AG08396 (cell line): ENCODE data around the gene GJB1.

Experiments used
- DNase-seq: peaks from one replicate; pipeline ENCODE4 v3.0.0; 2012; ENCODE audit warnings: low spot score, mixed read lengths

GJB1 gene

GRCh38 chrX:71215338-71215912 is 7.6 kb upstream of the GJB1 start:
- DNase-seq = no peak

- no peak for DNase-seq
These were observed 6.5 kb upstream of the GJB1 start for GRCh38 chrX:71216485-71216884.

GRCh38 chrX:71217298-71217697 is 5.7 kb upstream of the GJB1 start:
- no peak for DNase-seq

GRCh38 chrX:71221145-71221544 is 1.9 kb upstream of the GJB1 start:
- DNase-seq = no peak

GRCh38 chrX:71224098-71224708 is 1.2 kb downstream of the GJB1 start:
- DNase-seq = no peak

- no peak for DNase-seq
These were observed 2.0 kb downstream of the GJB1 start for GRCh38 chrX:71225009-71225408.

GRCh38 chrX:71225676-71226075 is 2.7 kb downstream of the GJB1 start:
- no peak for DNase-seq

- no peak for DNase-seq
These were observed 4.5 kb downstream of the GJB1 start for GRCh38 chrX:71227370-71228062.

- no peak for DNase-seq
These were observed 5.1 kb downstream of the GJB1 start for GRCh38 chrX:71228063-71228642.

- no peak for DNase-seq
These were observed 12.5 kb downstream of the GJB1 start for GRCh38 chrX:71235482-71235881.

GRCh38 chrX:71236836-71237235 is 13.8 kb downstream of the GJB1 start:
- DNase-seq = no peak

- no peak for DNase-seq
These were observed 16.8 kb downstream of the GJB1 start for GRCh38 chrX:71239781-71240180.

GRCh38 chrX:71241301-71241700 is 18.3 kb downstream of the GJB1 start:
- no peak for DNase-seq

- DNase-seq = no peak
These were observed 21.5 kb downstream of the GJB1 start for GRCh38 chrX:71244359-71245128.

- DNase-seq = no peak
These were observed 22.1 kb downstream of the GJB1 start for GRCh38 chrX:71245159-71245558.

- no peak for DNase-seq
These were observed 27.8 kb downstream of the GJB1 start for GRCh38 chrX:71250841-71251240.

- DNase-seq = no peak
These were observed 28.5 kb downstream of the GJB1 start for GRCh38 chrX:71251466-71251973.

- DNase-seq = no peak
These were observed 29.2 kb downstream of the GJB1 start for GRCh38 chrX:71252221-71252620.

- DNase-seq = peak; percentile 57
These were observed 30.4 kb downstream of the GJB1 start for GRCh38 chrX:71253253-71254091.

GRCh38 chrX:71254092-71254963 is 31.3 kb downstream of the GJB1 start, which contains the start of gene ZMYM3:
Gene ZMYM3, minus strand, starts transcription at chrX:71254140. Its CDS starts 885 bp downstream, at chrX:71253255.
- peak; percentile 92 for DNase-seq
